Chondrocyte (in vitro differentiated cells): ENCODE measurements around the gene KRT12. TPM values are rescaled to one million over a fixed set of nuclear protein-coding genes. Genes with fewer than 3 reads are reported as not detected.

Source experiments
- DNase-seq: peaks from one replicate; pipeline ENCODE4 v3.0.0; 2021; ENCODE audit warnings: mixed read lengths, low spot score
- H3K27ac Mint-ChIP-seq: one replicate; pipeline ENCODE4 v1.8.0; 2021; ENCODE audit warnings: mild to moderate bottlenecking, moderate library complexity, mixed read lengths; ENCODE audit not compliant: unreplicated experiment
- H3K27me3 Mint-ChIP-seq: 2 replicates; pipeline ENCODE4 v1.8.0; 2021; ENCODE audit warnings: low read depth, mixed read lengths
- H3K36me3 Mint-ChIP-seq: 2 replicates; pipeline ENCODE4 v1.8.0; 2021; ENCODE audit warnings: low read depth, mixed read lengths
- H3K4me1 Mint-ChIP-seq: 2 replicates; pipeline ENCODE4 v1.8.0; 2021; ENCODE audit warnings: low read depth, mild to moderate bottlenecking, mixed read lengths
- H3K4me3 Mint-ChIP-seq: one replicate; pipeline ENCODE4 v1.8.0; 2021; ENCODE audit warnings: mild to moderate bottlenecking, moderate library complexity, mixed read lengths; ENCODE audit not compliant: unreplicated experiment
- H3K9me3 Mint-ChIP-seq: 2 replicates; pipeline ENCODE4 v1.8.0; 2021; ENCODE audit warnings: low read depth, mixed read lengths
- total RNA-seq: library from RNA; stranded (reverse); gene quantifications from 3 replicates; pipeline ENCODE4 v1.2.1, GENCODE V29; 2021
- TF ChIP-seq, protein P1 (sequence below): fragments of 200-600 bp; sonication (generic); IDR thresholded peaks from 2 replicates; pipeline ENCODE4 v1.5.0; 2021; ENCODE audit warnings: antibody characterized with exemption, mild to moderate bottlenecking, moderate library complexity

KRT12 gene
- total RNA-seq, 1 donor from 2014 or later: not detected

DNA sequence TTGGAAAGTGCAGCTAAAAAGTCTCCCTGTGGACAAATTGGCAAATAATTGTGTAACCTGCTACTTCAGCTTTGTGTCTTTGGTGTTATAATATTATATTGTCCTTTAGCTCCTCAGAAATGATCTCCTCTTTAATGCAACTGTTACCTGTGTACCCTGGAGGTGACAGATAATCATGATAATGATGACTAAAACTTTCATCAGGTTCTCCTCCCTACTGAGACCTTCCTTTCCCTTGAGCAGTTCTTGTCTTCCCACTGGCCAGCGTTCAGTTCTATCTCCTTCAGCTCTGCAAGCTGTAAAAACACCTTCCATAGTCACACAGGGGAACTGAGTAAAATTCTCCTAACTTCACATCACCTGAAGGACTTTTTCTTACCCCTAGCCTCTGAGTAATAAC is 14.7 kb downstream of the KRT12 start:
- Mint-ChIP-seq H3K27ac (no peak overlapping the region), H3K4me1 (peaks cover 11% of the 10 kb centered on the region), H3K4me3 (no peak overlapping the region), H3K36me3 (no peaks in the 10 kb centered on the region), H3K9me3 (no peaks in the 10 kb centered on the region), H3K27me3 (peaks cover 2% of the 10 kb centered on the region)
- TF ChIP-seq, protein P1, sequence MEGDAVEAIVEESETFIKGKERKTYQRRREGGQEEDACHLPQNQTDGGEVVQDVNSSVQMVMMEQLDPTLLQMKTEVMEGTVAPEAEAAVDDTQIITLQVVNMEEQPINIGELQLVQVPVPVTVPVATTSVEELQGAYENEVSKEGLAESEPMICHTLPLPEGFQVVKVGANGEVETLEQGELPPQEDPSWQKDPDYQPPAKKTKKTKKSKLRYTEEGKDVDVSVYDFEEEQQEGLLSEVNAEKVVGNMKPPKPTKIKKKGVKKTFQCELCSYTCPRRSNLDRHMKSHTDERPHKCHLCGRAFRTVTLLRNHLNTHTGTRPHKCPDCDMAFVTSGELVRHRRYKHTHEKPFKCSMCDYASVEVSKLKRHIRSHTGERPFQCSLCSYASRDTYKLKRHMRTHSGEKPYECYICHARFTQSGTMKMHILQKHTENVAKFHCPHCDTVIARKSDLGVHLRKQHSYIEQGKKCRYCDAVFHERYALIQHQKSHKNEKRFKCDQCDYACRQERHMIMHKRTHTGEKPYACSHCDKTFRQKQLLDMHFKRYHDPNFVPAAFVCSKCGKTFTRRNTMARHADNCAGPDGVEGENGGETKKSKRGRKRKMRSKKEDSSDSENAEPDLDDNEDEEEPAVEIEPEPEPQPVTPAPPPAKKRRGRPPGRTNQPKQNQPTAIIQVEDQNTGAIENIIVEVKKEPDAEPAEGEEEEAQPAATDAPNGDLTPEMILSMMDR: no peak
- no peak for DNase-seq

DNA sequence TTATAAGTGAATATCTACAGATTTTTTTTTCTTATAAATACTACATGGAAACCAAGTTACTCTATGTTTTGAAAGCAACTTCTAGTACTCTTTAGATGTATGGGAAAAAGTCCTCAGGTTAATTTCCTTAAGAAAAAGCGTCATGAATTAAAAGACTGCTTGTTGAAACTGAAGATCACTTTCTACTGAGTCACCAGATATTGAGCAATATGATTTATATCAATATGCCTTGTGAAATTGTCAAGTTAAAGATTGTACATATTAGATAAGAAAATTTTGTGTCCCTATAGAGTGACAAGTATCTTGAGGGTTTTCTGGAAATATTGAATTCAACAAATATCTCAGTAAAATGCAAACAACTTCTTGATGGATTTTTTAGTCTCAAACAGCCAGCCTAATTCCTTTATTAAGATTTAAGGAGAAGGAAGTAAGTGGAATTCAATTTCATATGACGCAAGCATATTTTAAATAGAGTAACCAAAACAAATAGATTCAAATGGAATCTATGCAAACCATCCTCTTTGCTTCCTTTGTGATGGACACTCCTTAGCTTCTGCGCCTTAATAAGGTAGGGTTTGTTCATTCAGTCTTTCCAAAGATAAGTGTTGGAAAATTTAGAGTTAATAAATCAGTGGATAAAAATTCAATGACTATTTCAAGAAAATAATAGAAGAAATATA is 16.6 kb downstream of the KRT12 start:
- Mint-ChIP-seq H3K27ac (no peak overlapping the region), H3K4me1 (peaks cover 8% of the 10 kb centered on the region)

DNA sequence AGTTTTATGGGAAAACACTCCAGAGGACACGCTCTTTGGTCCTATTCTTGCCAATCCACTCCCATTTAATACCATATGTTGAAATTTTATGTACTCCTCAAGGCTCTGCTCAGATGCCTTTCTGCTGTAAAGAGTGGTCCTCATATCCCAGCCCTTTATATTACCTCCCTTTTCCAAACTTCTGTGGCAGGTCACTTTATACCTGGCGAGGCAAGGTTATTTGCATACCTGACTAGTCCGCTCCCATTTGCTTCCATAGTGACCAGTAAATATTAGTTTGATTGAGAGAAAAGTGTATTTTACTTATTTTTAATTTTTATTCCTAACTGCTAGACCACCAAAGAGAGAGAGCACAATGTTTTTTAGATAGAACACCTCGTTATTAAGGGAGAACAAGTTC is 17.3 kb downstream of the KRT12 start:
- H3K27me3 Mint-ChIP-seq: peaks cover 9% of the 10 kb centered on the region
- peaks cover 8% of the 10 kb centered on the region for H3K4me1 Mint-ChIP-seq
- H3K4me3 Mint-ChIP-seq: no peak overlapping the region
- H3K36me3 Mint-ChIP-seq: no peaks in the 10 kb centered on the region
- TF ChIP-seq, protein P1: no peak
- H3K9me3 Mint-ChIP-seq: no peaks in the 10 kb centered on the region
- no peak overlapping the region for H3K27ac Mint-ChIP-seq
- no peak for DNase-seq

More for the DNA sequence above, 16.6 kb downstream of the KRT12 start:
- H3K9me3 Mint-ChIP-seq: no peaks in the 10 kb centered on the region
- no peak for DNase-seq
- TF ChIP-seq, protein P1: no peak
- H3K27me3 Mint-ChIP-seq: peaks cover 4% of the 10 kb centered on the region
- H3K36me3 Mint-ChIP-seq: no peaks in the 10 kb centered on the region
- H3K4me3 Mint-ChIP-seq: no peak overlapping the region

DNA sequence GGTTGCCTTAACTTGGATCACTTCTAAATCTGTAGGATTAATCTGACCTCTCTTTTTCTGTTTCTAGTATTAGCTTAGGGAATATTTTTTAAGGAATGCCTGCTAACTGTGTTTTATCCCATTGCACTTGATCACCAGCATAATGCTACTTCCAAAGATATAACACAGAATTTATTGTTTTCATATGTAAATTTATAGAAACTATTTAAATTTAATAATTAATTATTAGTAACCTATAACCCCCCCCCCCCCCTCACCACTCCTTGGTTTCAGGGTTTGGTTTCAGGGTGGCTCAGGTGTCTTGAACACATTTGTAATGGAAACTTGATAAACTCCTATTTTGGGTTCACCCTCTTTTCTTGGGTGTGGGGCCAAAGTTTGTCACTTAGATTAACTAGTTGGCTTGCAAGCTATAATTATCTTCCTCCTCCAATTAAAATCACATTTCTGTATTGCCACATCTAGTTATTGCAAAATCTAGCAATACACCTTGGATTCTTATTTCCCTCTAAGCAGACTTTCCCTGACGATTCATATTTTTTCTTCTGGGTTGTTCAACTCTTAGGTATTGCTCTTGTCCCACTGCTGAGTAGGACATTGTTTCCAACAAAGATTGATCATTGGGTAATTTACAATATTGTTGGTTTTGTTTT is 18.3 kb downstream of the KRT12 start:
- TF ChIP-seq, protein P1: no peak
- H3K27ac Mint-ChIP-seq: no peak overlapping the region
- H3K9me3 Mint-ChIP-seq: no peaks in the 10 kb centered on the region
- H3K36me3 Mint-ChIP-seq: no peaks in the 10 kb centered on the region
- H3K4me1 Mint-ChIP-seq: peaks cover 3% of the 10 kb centered on the region
- peaks cover 16% of the 10 kb centered on the region for H3K27me3 Mint-ChIP-seq
- H3K4me3 Mint-ChIP-seq: no peak overlapping the region
- DNase-seq: no peak

DNA sequence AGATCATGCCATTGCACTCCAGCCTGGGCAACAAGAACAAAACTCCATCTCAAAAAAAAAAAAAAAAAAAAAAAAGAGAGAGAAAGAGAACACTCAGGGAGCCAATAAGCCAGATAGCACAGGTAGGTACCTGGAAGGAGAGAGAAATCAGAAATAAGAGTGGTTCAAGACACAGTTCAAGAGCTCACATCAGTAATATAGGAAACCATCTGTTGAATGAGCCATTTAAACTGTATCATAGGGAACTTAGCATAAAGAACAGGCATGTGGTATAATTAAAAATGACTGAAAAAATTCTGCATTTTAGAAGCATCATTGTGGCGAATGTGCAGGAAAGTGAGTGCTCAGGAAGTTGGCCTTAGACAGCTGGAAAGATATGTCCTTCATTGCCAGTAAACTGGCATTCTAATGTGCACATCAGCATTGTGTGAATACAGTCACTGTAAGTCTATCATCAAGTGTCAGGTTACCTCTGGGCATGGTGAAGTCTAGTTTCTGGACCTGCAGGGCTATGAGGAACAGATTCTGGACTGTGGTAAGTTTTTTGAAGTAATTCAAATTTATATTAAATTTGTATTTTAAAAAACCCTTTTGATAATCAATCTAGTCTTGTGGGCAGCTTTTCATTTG is 20.4 kb downstream of the KRT12 start:
- H3K36me3 Mint-ChIP-seq: no peaks in the 10 kb centered on the region
- H3K4me3 Mint-ChIP-seq: no peak overlapping the region
- no peak overlapping the region for H3K27ac Mint-ChIP-seq
- no peaks in the 10 kb centered on the region for H3K9me3 Mint-ChIP-seq
- TF ChIP-seq, protein P1: no peak
- peaks cover 16% of the 10 kb centered on the region for H3K27me3 Mint-ChIP-seq
- H3K4me1 Mint-ChIP-seq: no peaks in the 10 kb centered on the region
- DNase-seq: no peak
